Measurements from ENCODE around the gene GSN.

GSN gene

DNA sequence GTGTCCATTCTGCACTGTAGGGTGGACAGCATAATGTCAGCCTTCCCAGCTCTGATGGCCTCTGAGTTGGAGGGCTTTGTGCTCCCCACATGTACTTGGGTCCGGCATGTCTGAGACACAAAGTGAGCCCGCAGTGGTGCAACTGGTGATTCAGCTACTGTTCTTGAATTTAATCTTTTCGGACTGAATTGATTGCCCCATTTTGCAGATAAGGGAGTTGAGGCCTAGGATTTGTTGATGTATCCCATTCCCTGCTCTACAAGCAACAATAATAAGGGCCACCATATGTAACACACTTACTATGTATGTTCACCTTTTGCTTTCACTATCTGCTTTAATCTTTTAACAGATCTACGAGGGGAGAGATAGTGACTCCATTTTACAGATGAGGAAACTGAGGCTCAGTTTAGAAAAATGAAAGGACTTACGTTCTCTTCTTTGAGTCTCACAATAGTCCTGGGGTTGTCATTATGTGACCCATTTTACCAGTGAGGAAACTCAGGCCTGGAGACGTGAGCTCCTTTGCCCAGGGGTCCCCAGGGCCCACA lies 4.5 kb downstream of the GSN start:
- in situ Hi-C loops (cut with MboI; ENCODE audit: low sequenced_read_pairs) = no loop called here

DNA sequence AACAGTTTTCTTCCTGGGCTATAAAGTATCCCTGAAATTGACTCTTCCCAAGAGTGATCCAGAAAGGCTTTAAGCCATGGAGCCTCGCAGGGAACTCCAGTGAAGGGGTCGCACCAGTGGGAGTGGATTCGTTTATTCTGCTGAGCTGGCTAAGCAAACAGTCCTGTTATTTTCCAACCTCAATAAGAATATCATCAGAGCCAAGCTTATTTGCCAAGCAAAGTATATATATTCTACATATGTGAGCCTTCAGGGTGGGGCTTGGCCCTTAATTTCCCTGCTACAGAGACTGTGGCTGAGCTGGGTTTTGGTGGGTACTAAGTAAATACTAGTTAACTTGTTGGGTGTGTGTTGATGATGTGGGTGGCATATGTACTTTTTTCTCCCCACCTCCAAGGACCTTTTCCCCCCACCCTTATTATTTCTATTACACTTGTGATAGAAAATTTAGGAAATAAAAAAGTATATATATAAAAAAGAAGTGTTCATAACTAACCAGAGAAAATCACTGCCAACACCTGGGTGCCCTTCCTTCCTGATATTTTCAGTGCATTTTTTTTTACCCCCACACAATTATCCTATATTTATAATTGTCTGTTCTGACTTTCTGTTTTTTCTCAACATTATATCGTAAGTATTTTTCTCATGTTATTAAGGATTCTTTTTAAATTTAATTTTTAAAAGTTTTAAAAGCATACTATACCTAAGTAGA lies 5.3 kb downstream of the GSN start:
- in situ Hi-C loops (cut with MboI; ENCODE audit: low sequenced_read_pairs) = no loop called here

DNA sequence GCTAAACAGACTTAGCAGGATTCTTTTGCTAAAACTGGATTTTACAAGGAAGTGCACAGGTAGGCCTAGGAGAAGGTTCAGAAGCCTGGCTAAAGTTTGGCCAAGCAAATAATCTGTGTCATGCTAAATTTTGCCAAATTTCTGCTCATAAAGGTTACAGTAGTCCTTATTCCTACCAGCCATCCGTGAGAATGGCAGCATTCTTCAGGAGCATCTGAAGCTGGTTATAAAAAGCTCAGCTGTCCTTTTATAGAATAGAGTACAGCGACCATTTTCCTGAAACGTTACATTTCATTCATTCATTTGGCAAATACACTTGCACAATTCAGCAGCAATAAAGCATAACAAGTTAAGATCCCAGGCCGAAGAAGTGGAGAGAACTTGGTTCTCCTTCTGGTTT lies 6.9 kb downstream of the GSN start:
- in situ Hi-C loops (cut with MboI; ENCODE audit: low sequenced_read_pairs) = no loop called here

DNA sequence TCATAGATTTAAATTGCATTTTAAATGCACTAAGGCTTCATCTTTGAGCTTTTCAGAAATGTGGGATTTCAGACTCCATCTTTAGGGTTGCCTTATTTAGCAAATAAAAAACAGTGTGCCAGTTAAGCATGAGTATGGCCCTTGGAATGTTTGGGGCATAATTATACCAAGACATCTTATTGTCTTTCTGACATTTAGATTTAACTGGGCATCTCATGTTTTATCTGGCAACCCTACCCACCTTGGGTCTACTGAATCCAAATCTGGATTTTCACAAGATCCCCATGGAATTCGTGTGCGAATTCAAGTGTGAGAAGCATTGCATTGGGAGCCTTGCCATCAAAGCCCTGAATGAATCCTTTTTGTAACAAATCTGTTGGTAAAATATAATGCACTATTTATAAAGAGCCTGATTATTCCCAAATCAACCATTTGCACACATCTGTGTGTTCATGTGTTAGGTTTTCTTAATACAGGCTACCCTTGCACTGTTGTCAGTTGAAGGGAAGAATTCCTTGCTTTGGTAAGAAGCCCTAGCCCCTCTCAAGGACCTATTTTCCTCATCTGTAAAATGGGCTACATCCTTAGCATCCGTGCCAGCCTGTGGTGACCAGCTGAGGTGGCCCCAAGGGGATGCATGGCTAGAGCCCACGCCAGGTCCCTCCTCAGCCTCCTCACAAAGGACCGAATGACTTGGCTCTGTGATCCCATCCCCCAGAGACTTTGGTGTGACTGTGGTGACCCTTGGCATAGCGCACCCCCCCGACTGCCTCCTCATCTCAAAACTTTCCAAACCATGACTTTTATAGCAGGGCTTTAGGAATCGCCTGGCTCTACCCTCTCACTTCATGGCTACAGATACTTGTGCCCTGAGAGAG lies 8.1 kb downstream of the GSN start:
- in situ Hi-C loops (cut with MboI; ENCODE audit: low sequenced_read_pairs) = no loop called here

DNA sequence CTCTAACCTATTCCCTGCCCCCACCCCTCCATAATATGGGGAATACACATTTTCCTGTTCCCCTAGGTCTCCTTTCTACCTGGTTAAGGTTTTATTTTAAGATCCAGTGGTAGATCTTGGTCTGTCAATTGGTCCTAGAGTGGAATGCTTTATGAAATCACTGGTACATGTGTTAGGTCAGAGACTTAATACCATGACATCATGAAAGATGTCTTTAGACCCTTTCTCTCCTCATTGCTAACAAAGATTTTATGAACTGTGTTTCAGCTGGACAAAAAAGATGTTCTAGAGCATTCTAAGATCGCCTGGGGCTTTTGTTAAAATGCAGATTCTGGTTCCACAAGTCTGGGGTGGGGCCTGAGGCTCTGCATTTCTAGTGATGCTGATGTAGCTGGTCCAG lies 9.1 kb downstream of the GSN start:
- in situ Hi-C loops (cut with MboI; ENCODE audit: low sequenced_read_pairs) = no loop called here

DNA sequence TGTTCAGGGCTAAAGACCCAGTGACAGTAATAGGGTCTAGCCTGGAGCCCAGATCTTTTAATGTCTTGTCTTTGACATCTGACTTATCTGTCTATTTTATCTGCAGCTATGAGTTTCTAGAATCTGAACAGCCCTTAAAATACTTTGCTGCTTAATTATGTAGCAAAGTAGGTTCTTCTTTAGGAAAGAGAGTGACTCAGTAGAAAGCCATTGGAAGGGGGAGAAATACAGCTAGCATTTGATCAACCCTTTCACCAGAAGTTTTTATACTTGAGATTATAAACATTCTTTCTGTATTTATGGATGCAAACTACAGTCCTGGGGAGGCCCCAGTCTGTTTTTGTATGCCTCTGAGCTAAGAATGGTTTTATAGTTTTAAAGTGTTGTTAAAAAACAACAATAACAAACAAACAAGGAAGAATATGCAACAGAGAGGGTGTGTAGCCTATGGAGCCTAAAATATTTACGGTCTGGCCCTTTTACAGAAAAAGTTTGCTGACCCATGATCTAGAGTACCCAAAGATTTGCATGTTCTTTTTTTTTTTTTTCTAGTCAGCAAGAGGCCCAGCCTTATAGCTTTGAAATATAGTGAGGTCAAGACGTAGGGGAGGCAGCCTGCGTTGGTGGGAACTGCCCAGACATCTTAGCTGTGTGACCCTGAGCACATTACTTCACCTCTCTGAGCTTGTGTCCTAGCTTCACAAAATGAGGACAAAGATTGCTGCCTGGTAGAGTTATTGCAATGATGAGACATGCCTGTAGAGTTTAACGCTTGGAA lies 9.7 kb downstream of the GSN start:
- in situ Hi-C loops (cut with MboI; ENCODE audit: low sequenced_read_pairs) = no loop called here

DNA sequence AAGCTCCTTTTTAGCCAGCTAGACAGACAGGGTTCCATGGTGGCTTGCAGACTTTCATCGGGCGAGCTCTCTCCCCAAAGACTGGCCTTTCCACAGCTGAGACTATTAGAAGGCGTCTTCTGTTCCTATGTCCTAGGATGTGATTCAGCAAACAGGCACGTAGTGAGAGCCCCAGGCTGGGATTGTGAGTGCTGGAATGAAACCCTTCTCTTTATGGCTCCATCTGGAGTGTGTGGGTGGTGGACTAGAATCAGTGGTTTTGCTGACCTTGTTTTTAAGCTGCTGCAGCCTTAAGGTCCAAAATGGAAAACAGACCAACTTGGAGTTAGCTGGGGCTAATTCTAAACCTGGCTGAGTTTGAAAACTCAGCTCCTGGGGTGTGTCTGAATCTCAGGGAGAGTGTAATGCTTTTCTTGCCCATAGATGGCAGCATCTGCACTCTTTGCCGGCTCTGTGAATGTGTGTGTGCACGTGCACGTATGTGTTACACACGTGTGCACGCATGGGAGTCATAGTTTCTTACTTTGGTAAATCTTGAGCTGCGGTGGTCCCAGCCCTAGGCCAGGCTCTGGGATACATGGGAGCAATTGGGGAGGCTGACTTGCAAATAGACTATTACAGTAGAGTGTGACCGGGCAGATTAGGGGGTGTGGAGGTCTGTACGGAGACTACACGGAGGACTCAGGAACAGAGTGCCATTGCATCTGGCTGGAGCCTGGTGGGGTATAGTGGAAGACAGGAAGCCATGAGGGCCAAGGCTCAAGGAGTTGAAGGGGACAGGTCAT lies 10.7 kb downstream of the GSN start:
- in situ Hi-C loops (cut with MboI; ENCODE audit: low sequenced_read_pairs) = no loop called here

DNA sequence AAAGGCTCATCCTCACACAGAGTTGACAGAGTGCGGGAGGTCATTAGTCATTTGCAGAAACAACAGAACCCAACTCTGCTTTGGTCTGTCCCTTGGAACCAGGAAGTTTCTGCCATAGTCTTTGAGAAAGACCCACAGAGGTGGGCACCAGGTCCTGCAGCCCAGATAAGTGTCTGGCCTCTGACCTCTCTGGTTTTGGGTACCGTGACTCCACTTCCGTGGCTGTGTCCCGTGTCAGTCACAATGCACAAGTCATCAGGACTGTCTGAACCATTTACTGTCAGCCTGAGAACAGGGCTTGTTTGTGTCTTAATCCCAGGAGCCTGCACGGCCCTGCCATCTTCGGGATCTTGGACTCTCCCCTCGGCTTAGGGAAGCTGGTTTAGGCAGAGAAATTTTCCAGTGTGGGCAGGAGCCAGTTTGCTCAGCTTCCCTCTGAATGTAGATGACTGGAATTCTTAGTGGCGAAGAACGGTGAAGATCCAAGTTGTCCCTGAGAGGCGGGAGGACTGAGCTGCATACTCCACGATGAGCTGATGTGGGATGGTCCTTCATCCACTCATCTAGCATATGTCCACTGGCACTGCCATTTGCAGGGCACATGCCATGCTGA lies 11.9 kb downstream of the GSN start:
- in situ Hi-C loops (cut with MboI; ENCODE audit: low sequenced_read_pairs) = no loop called here

DNA sequence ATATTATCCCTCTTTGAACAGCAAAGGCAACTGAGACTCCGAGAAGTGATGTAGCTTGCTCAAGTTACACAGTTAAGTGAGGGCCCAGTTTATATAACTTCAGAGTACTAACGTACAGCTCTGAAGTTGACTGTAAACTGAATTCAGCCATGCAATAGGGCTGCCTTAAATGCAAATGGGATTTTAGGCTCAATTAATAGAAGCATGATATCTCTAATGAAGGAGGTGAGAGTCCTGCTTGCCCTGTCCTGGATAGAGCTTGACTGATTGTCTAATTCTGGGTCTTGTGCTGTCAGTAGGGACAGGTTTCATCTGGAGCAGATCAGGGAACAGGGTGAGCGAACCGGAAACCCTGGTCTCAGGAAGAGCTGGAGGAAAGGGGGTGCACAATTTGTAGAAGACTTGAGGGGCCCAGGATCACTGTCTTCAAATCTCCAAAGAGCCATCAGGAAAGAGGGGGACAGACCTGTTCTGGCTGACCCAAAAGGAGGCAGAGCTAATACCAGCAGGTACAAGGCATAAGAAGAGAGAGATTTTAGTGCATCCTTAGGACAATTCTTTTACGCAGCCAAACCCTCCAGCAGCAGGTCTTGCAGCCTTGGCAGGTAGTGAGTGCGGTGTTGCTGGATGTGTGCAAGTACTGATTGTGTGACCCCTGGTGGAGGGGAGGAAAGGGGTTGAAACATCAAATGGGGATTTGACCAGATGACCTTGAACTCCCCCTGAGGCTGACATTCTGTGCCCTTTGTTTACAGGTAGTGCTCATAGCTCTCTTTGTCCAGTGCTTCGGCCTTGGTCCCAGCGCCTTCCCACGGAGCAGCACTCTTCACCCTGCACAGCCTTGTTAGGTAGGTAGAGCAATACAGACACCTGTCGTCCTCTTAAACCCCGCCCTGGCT lies 13.0 kb downstream of the GSN start:
- in situ Hi-C loops (cut with MboI; ENCODE audit: low sequenced_read_pairs) = no loop called here

DNA sequence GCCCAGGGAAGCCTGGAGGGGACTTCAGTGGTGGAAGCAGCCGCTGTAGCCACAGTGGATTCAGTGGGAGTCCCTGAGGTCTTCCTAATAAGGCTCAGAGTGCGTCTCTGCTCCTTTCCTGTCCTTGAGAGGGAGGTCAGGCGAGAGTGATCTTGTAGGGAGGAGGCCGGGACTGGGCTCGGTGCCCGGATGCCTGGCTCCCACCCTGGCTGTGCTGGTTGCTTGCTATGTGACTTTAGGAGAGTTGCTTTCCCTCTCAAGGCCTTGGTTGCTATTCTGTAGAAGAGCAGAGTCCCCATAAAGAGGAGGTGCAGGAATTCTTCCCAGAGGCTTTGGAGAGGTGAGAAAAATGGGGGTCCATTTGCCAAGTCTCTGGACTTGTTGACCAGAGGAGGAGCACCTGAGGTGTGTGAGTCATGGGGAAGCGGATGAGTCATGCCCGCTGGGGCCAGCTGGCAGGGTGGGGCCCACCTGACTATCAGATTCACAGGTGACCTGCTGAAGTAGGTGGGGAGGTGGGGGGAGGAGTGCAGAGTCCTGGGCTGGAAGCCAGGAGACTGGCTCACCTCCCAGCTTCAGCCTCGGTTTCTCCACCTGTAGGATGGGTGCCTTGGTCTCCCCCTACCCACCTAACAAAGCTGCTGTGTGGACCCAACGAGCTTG lies 13.8 kb downstream of the GSN start:
- in situ Hi-C loops (cut with MboI; ENCODE audit: low sequenced_read_pairs) = no loop called here

DNA sequence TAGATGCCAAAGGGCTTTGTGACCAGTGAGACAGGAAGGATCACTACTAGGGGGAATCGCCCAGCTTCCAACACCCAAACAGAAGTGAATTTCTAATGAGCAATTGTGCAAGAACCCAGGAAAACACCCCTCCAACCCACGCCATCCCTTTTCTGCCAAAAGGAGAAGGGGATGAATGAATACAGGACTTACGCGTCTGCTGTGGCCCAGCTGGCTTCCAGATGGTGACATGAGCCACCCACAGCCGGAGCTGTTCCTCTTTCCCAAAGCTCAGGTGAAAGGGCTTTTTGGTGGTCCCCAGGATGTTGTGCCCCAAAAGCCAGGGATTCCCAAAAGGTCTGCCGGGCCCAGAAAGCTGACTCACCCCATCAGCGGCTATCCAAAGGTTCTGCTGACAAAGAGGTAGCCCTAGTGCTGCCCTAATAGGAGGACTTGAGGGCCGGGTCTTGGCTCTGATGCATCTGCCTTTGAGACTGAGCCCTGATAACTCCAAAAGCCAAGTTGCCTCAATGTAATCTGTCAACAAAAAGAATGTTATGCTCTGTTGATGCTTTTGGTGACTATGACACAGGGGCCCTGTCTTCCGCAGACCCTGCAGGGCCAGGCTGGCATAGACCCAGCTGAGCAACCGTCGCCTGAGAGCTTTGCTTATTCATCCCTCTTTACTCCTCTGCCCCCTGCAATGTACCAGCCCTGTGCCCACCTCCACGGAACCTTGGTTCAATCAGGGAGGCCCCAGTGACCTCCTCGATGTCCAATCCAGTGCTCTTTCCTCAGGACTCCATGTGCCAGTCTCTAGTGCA lies 14.5 kb downstream of the GSN start:
- in situ Hi-C loops (cut with MboI; ENCODE audit: low sequenced_read_pairs) = no loop called here

DNA sequence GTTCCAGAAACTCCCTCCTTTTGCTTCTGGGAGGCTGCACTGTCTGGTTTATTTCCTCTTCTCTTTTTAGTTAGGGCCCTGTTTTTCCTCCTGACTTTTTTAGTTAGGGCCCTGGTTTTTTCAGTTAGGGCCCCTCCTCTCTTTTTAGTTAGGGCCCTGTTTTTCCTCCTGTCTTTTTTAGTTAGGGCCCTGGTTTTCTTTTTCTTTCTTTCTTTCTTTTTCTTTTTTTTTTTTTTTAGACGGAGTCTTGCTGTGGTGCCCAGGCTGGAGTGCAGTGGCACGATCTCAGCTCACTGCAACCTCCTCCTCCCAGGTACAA lies 15.1 kb downstream of the GSN start:
- in situ Hi-C loops (cut with MboI; ENCODE audit: low sequenced_read_pairs) = no loop called here

DNA sequence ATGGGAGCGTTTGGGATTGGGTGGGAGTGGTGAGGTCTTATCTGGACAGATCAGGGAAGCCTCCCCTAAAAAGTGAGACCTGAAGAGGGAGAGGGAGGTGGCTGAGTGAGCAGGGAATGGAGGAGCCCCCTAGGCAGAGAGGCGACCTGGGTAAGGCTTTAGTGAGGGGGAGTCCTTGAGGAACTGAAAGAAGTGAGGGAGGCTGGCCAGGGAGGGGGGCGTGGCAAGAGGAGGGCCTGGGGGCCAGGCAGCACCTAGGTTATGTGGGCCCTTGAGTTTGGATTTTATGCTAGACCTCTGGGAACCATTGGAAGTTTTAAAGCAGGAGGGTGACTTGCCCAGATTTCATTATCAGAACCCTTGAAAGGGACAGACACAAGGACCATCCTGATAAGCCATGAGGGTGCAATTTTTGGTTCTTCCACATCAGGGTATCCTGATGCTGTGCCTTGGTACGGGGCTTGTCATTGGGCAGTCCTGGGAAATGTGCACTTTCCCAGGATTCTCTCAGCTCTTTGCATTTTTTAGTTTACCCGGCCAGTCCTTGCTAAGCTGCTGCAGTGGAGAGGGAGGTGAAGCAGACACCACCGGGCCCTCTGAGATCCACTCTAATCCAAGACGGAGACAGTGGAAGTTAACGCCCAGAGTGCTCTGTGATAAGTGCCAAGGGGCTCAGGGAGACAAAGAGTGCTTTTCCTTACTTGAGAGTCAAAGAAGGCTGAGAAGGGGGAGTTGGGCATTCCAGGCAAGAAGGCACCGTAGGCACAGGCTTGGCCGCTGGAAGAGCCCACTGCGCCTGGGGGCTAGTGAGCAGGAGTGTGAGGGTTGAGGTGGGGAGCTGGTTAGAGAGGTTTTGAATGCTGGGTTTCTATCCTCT lies 16.1 kb downstream of the GSN start:
- in situ Hi-C loops (cut with MboI; ENCODE audit: low sequenced_read_pairs) = no loop called here

DNA sequence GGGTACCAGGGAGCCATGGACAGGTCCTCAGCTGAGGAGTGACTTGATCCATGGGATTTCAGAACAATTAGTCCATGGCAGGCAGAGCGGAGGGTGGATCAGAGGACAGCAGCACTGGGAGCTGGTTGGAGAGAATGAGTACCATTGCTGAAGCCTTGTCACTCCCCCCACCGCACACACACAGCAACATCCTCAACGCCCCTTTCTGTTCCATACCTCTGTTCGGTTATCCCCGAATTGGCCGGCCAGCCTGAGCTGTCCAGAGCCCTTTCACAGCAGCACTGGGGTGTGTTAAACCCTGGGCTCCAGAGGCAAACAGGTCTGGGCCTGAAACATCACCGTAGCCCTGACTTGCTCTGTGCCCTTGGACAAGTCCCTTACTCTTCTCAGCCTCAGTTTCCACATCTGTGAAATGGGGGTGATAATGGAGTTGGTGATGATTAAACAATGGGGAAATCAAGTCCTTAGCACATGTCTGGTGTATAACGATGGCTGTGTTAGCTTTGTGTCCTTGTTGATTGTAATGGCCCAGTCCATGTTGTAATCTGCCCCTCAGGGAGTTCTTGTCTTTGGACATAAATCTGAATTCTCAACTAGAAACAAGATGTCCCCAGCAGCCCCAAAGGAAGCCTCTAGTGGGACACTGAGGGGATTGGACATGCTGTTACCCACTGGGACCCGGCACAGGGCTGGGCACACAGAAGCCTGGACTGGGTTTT lies 16.9 kb downstream of the GSN start:
- in situ Hi-C loops (cut with MboI; ENCODE audit: low sequenced_read_pairs) = no loop called here

DNA sequence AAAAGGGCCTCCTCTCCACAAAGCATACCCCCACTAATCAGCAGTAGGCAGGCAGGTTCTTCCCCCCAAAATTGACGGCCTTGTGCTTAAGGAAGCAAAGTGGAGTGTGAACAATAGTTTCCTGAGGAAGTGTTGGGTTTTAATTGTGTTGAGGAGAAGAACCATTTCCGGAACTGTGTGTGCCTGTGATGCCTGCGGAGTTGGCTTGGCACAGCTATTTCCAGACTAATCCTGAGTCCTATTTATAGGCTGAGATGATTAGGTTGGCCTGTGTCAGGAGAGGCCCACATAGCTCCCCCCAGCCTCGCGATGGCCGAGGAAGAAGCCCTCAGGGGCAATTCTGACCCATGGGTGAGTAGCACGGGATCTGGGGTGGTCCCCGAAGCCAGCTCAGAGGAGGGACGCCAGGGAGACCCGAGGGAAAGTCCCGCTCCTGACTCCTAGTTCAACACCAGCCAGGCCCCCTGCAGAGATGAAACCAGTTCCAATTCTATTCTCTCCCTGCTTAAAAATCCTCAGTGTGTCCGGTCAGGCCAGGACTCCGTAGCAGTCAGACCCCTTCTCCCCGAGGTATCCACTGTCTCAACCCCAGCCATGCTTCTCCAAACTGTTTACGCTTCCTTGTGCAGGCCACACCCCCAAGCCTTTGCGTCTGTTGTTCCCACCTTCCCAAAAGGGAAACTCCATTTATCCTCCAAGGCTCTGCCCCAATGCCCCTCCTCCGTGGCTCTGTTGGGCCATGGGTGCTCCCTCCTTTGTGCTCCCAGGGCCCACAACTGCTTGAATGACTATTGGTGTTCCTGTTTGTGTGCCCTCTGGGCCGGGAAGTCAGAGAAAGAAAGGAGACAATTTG lies 18.1 kb downstream of the GSN start:
- in situ Hi-C loops (cut with MboI; ENCODE audit: low sequenced_read_pairs) = no loop called here

DNA sequence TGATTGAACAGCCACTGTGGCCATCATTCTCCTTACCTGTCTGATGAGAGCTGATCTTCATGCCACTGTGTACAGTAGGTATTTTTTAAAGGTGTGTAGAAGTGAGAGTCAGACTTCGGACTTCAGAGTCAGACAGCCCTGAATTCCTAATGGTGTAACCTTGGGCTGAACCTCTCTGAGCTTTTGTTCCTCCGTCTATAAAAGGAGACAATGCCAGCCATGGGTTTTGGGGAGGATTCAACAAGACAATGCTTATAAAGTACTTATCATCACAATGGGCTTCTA lies 18.7 kb downstream of the GSN start:
- in situ Hi-C loops (cut with MboI; ENCODE audit: low sequenced_read_pairs) = no loop called here

Data from hTERT RPE-1 (cell line).